Esophagus squamous epithelium (tissue), 4 donors: ENCODE results near the gene BABAM2.

Experiments used
- POLR2A ChIP-seq, 4 donors: fragments of 450-650 bp; IDR thresholded peaks; one replicate each; pipeline ENCODE4 v1.6.1; 2017; ENCODE audit warnings: antibody characterized with exemption in 4 of 4, mild to moderate bottlenecking in 4 of 4, moderate library complexity in 3 of 4
- TF ChIP-seq, protein P1 (sequence below), 6 experiments: fragments of 450-650 bp in 4 of 6; fragments of 200-600 bp in 2 of 6; sonication (generic) in 2 of 6; IDR thresholded peaks; one replicate each; pipeline ENCODE4 v1.5.1; 2016 to 2019; ENCODE audit warnings: antibody characterized with exemption in 6 of 6, mild to moderate bottlenecking in 4 of 6, moderate library complexity in 4 of 6

DNA sequence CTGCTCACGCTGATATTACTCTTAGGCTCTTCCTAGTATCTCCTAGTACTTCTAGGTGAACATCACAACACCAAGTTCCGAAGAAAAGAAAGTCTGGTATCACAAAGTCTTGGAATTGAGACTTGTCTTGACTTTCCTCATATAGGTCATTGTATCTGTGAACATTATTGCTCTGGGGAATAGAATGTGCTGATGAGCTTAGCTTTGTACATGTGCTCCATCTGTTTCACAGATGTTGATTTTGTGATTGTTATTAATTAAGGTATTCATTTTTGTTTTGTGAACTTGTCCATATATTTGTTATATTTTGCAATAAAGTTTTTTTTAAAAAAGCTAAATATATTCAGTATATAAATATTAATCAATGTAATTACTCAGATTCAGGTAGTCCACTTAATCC, 111.7 kb downstream of the BABAM2 start:
- TF ChIP-seq, protein P1, sequence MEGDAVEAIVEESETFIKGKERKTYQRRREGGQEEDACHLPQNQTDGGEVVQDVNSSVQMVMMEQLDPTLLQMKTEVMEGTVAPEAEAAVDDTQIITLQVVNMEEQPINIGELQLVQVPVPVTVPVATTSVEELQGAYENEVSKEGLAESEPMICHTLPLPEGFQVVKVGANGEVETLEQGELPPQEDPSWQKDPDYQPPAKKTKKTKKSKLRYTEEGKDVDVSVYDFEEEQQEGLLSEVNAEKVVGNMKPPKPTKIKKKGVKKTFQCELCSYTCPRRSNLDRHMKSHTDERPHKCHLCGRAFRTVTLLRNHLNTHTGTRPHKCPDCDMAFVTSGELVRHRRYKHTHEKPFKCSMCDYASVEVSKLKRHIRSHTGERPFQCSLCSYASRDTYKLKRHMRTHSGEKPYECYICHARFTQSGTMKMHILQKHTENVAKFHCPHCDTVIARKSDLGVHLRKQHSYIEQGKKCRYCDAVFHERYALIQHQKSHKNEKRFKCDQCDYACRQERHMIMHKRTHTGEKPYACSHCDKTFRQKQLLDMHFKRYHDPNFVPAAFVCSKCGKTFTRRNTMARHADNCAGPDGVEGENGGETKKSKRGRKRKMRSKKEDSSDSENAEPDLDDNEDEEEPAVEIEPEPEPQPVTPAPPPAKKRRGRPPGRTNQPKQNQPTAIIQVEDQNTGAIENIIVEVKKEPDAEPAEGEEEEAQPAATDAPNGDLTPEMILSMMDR (IDR thresholded peaks at IDR 0.05), result no peak
- no peak for TF ChIP-seq POLR2A (IDR thresholded peaks at IDR 0.05)
